ENCODE data around the gene PCDH18. TPM values are rescaled to one million over a fixed set of nuclear protein-coding genes. Genes with fewer than 3 reads are reported as not detected.
A peak's percentile ranks its signal among the peaks of the same experiment; 100 is the strongest.
"Not testable (repeated sequence)": the region's sequence is repeated elsewhere in the genome, so short reads cannot be mapped to it uniquely, and the experiment has no call there.

PCDH18 gene, protein sequence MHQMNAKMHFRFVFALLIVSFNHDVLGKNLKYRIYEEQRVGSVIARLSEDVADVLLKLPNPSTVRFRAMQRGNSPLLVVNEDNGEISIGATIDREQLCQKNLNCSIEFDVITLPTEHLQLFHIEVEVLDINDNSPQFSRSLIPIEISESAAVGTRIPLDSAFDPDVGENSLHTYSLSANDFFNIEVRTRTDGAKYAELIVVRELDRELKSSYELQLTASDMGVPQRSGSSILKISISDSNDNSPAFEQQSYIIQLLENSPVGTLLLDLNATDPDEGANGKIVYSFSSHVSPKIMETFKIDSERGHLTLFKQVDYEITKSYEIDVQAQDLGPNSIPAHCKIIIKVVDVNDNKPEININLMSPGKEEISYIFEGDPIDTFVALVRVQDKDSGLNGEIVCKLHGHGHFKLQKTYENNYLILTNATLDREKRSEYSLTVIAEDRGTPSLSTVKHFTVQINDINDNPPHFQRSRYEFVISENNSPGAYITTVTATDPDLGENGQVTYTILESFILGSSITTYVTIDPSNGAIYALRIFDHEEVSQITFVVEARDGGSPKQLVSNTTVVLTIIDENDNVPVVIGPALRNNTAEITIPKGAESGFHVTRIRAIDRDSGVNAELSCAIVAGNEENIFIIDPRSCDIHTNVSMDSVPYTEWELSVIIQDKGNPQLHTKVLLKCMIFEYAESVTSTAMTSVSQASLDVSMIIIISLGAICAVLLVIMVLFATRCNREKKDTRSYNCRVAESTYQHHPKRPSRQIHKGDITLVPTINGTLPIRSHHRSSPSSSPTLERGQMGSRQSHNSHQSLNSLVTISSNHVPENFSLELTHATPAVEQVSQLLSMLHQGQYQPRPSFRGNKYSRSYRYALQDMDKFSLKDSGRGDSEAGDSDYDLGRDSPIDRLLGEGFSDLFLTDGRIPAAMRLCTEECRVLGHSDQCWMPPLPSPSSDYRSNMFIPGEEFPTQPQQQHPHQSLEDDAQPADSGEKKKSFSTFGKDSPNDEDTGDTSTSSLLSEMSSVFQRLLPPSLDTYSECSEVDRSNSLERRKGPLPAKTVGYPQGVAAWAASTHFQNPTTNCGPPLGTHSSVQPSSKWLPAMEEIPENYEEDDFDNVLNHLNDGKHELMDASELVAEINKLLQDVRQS
- total RNA-seq (ENCODE audit: insufficient read depth, low replicate concordance) = 93.9 TPM

GRCh38 chr4:137531986-137532868 is at the start of gene PCDH18:
TSS of gene PCDH18 (minus strand) at chr4:137532494. CDS start at chr4:137532088, 406 bp downstream.
- peak; percentile 99 for DNase-seq (ENCODE audit: low spot score)

DNA sequence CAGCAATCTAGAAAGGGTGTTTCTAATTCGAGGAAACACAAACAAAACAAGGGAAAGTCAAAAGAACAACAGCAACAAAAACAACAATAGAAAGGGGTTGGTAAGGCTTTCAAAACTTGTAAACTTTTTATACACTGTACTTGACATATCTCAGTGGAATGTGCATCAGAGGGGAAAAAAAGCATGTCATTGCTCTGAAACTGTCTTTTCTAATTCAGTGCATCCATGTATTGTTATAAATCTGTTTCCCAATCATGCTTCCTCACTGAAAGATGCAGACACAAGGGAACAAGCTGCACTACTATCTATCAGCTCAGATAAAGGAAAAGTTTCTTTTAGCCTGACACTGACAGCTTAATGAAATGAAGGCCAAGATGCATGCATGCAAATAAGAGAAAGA is 44.2 kb upstream of the PCDH18 start:
- DNase-seq (ENCODE audit: low spot score) = no peak

- no peak for DNase-seq (ENCODE audit: low spot score)
Measured at GRCh38 chr4:137572647-137573046, 40.4 kb upstream of the PCDH18 start.

DNA sequence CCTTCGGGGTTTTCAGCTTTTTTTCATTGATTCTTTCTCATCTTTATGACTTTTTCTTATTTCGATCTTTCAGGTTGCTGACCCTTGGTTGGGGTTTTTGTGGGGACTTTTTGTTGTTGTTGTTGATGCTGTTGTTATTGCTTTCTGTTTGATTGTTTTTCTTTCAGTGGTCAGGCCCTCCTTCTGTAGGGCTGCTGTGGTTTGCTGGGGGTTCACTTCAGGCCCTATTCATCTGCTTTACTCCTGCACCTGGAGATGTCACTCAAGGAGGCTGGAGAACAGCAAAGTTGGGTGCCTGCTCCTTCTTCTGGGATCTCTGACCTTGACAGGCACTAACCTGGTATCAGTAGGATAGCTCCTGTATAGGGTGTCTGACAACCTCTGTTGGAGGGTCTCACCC is 39.9 kb upstream of the PCDH18 start:
- no peak for DNase-seq (ENCODE audit: low spot score)

- no peak for DNase-seq (ENCODE audit: low spot score)
Measured at GRCh38 chr4:137559801-137560200, 27.5 kb upstream of the PCDH18 start.

GRCh38 chr4:137558951-137559350 is 26.7 kb upstream of the PCDH18 start:
- peak; percentile 50 for DNase-seq (ENCODE audit: low spot score)

DNA sequence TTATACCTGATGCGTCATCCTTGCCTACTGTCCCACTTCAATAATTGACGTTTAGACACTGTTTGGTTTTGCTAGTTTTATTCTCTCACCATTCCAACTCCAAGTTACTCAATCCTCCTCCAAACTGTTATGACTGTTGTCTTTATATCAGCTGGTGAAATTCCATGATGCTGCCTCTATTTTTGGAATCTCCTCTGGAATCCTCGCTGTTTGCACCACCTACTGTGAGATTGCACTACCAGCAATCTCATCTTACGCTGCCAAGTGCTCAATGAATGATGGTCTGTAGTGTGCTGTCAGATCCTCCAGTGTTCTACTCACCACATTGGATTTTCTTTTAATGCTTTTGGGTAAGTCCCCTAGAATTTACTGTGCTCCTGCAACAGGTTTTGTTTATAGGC is 13.2 kb upstream of the PCDH18 start:
- peak; percentile 56 for DNase-seq (ENCODE audit: low spot score)

GRCh38 chr4:137543648-137544047 is 11.4 kb upstream of the PCDH18 start:
- no peak for DNase-seq (ENCODE audit: low spot score)

- DNase-seq (ENCODE audit: low spot score) = no peak
Measured at GRCh38 chr4:137543198-137543597, 10.9 kb upstream of the PCDH18 start.

DNA sequence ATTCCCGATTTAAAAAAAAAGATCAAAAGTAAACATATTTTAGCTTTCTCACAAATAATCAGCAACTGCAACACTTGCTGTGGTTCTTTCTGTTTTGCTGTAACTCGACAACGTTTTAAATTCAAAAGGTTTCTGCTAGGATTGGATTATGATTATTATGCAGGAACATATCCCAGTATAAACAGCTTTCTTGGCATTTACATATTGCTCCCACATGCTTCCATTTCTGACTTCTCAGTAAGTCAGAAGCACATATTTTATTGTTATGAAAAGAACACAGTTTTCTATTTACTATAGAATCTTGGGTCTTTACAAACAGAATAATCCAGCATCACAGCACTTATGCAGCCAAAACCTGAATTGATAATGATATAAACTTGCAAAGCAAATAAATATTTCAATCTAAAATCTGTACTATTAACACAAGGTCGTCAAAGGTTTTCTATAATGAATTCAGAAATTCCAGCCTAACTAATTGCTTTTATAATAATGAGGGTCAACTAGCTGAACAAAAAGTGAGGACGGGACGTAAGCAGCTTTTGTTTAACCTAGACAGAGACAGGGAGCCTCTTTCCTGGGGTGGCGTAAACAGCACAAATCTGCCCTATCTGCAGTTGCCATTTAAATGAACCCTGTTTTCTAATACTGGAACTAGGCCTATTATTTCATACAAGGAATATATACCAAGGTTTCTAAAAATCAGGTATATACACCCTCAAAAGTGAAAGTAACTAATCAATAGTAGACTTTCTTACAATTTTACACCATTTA is 9.8 kb upstream of the PCDH18 start:
- no peak for DNase-seq (ENCODE audit: low spot score)

GRCh38 chr4:137541181-137541580 is 8.9 kb upstream of the PCDH18 start:
- no peak for DNase-seq (ENCODE audit: low spot score)

GRCh38 chr4:137540356-137540755 is 8.1 kb upstream of the PCDH18 start:
- DNase-seq (ENCODE audit: low spot score) = no peak

DNA sequence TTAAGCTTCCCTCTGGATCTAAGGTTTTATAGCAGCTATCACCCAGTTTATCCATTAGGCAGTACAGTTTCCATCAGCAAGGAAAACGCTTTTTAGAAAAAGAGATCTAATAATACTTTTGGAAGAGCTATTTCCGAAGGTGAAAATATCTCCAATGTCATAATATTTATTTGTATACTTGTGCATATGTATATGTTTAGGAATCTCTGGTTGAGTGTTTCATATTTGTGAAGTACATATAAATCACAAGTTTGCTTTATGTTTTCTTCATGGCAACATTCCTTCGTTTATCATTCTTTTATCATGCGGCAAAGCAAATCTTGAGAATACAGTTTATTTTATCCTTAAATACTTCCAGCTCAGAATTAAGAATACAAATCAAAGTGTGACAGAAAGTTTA is 6.2 kb upstream of the PCDH18 start:
- DNase-seq (ENCODE audit: low spot score) = no peak

GRCh38 chr4:137537807-137538206 is 5.5 kb upstream of the PCDH18 start:
- DNase-seq (ENCODE audit: low spot score) = not testable (repeated sequence)

GRCh38 chr4:137536789-137537561 is 4.7 kb upstream of the PCDH18 start:
- DNase-seq (ENCODE audit: low spot score) = no peak

- DNase-seq (ENCODE audit: low spot score) = no peak
Measured at GRCh38 chr4:137535718-137536117, 3.4 kb upstream of the PCDH18 start.

DNA sequence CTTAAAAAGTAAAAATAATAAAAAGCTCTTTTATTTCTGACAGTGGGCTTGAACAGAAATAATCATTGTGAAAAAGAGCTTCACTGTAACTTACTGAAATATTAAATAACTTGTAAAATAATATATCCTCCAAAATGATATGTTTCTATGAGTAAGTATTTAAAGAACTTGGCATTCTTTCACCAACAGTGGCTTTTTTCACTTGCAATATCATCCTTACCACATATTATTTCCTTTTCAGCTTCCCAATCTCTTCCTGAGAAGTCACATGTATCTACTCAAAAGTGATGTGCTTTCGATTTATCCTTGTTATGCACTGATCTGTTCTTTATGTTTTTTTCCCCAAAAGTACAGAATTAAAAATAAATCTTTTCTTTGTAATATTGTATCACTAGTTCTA is 2.2 kb upstream of the PCDH18 start:
- no peak for DNase-seq (ENCODE audit: low spot score)

GRCh38 chr4:137533855-137534254 is 1.6 kb upstream of the PCDH18 start:
- DNase-seq (ENCODE audit: low spot score) = no peak

- DNase-seq (ENCODE audit: low spot score) = peak; percentile 68
Measured at GRCh38 chr4:137532869-137533236, 559 bp upstream of the PCDH18 start.
